Common myeloid progenitor, CD34-positive (primary cell): ENCODE measurements around the gene AGAP1.

Experiments used
- CTCF ChIA-PET: fragments of 350-600 bp; sonication (Branson Sonifier 250); formaldehyde crosslinking; loops from one replicate; lab custom pipeline; 2021; ENCODE audit warnings: antibody characterized with exemption; lab: Charles Lee
- POLR2A ChIA-PET: fragments of 350-600 bp; sonication (Branson Sonifier 250); formaldehyde crosslinking; loops from one replicate; lab custom pipeline; 2021; ENCODE audit warnings: antibody characterized with exemption; lab: Charles Lee
- DNase-seq, 3 donors: peaks; one replicate each; pipeline versions ENCODE4 v3.0.0 to v3.0.0-alpha.2; 2013
- H3K27ac ChIP-seq, 2 experiments: 1 replicate in 1 of 2; 2 replicates in 1 of 2; pipeline ENCODE4 v1.7.0; 2013; ENCODE audit warnings: inconsistent platforms in 2 of 2, low read length in 2 of 2, mild to moderate bottlenecking in 2 of 2, low read depth in 1 of 2, moderate library complexity in 1 of 2; ENCODE audit not compliant: severe bottlenecking in 2 of 2, insufficient read depth in 1 of 2, poor library complexity in 1 of 2
- H3K27me3 ChIP-seq, 5 experiments: replicated peaks in 2 of 5; 1 replicate in 3 of 5; 2 replicates in 2 of 5; pipeline versions ENCODE4 v1.6.1 to v1.7.0; 2013; ENCODE audit warnings: low read length in 4 of 5, mild to moderate bottlenecking in 2 of 5, moderate library complexity in 2 of 5, inconsistent platforms in 1 of 5; ENCODE audit not compliant: insufficient read depth in 5 of 5, control insufficient read depth in 4 of 5
- H3K36me3 ChIP-seq, 4 experiments: 1 replicate in 2 of 4; 2 replicates in 2 of 4; pipeline versions ENCODE4 v1.6.1 to v1.7.0; 2013; ENCODE audit warnings: low read length in 3 of 4, control low read depth in 1 of 4, mild to moderate bottlenecking in 1 of 4; ENCODE audit not compliant: control insufficient read depth in 4 of 4, insufficient read depth in 4 of 4
- H3K4me1 ChIP-seq, 4 experiments: 1 replicate in 3 of 4; 2 replicates in 1 of 4; pipeline versions ENCODE4 v1.6.1 to v1.7.1; 2013; ENCODE audit warnings: low read length in 3 of 4, mild to moderate bottlenecking in 3 of 4, control low read depth in 1 of 4, inconsistent platforms in 1 of 4, moderate library complexity in 1 of 4; ENCODE audit not compliant: control insufficient read depth in 4 of 4, insufficient read depth in 4 of 4; ENCODE audit errors: control extremely low read depth in 1 of 4
- H3K4me3 ChIP-seq, 7 experiments: 1 replicate in 4 of 7; 2 replicates in 3 of 7; pipeline versions ENCODE4 v1.5.1 to v1.7.0; 2013; ENCODE audit warnings: mild to moderate bottlenecking in 7 of 7, low read length in 6 of 7, moderate library complexity in 6 of 7, inconsistent platforms in 2 of 7, low read depth in 2 of 7, control low read depth in 1 of 7; ENCODE audit not compliant: insufficient read depth in 4 of 7, control insufficient read depth in 1 of 7; ENCODE audit errors: extremely low read depth in 1 of 7
- H3K9me3 ChIP-seq, 5 experiments: 1 replicate in 4 of 5; 2 replicates in 1 of 5; pipeline versions ENCODE4 v1.6.1 to v1.7.1; 2013; ENCODE audit warnings: low read length in 4 of 5, mild to moderate bottlenecking in 2 of 5, inconsistent platforms in 1 of 5, low read depth in 1 of 5, moderate library complexity in 1 of 5; ENCODE audit not compliant: control insufficient read depth in 4 of 5, insufficient read depth in 2 of 5; ENCODE audit errors: control extremely low read depth in 1 of 5
- WGBS: methylation state at CpG from one replicate; pipeline ENCODE4 v1.1.5; 2013; ENCODE audit not compliant: insufficient coverage; 5-methylcytosine and 5-hydroxymethylcytosine counted together

The AGAP1 gene

GRCh38 chr2:235928751-235929370, 435.0 kb downstream of the AGAP1 start:
- no peak for DNase-seq
- CTCF ChIA-PET = no interaction called here
- Histone ChIP-seq H3K27ac (no peak overlapping the region), H3K27me3 (peaks cover 0 to 3% (median 2%) of the 10 kb centered on the region in 5 experiments), H3K36me3 (no peaks in the 10 kb centered on the region), H3K4me1 (no peaks in the 10 kb centered on the region), H3K4me3 (no peak overlapping the region), H3K9me3 (no peaks in the 10 kb centered on the region)
- POLR2A ChIA-PET = no interaction called here
- 91% methylated on average over 15 of the region's 16 CpGs for WGBS

- Histone ChIP-seq H3K4me1 (no peaks in the 10 kb centered on the region), H3K27ac (no peak overlapping the region), H3K27me3 (peaks cover 0 to 3% (median 2%) of the 10 kb centered on the region in 5 experiments), H3K36me3 (no peaks in the 10 kb centered on the region), H3K4me3 (no peak overlapping the region), H3K9me3 (no peaks in the 10 kb centered on the region)
- WGBS = 92% methylated on average over 19 of the region's 19 CpGs
- POLR2A ChIA-PET = no interaction called here
- CTCF ChIA-PET = no interaction called here
- DNase-seq = no peak
Observed at GRCh38 chr2:235930701-235931100, 436.9 kb downstream of the AGAP1 start.

- Histone ChIP-seq H3K9me3 (peaks cover 0 to 5% (median 2%) of the 10 kb centered on the region in 5 experiments), H3K27ac (no peak overlapping the region), H3K36me3 (no peaks in the 10 kb centered on the region), H3K27me3 (peaks cover 0 to 3% (median 2%) of the 10 kb centered on the region in 5 experiments), H3K4me3 (no peak overlapping the region), H3K4me1 (no peaks in the 10 kb centered on the region)
- 95% methylated on average over 15 of the region's 15 CpGs for WGBS
- DNase-seq = no peak
- ChIA-PET CTCF (no interaction called here), POLR2A (no interaction called here)
Observed at GRCh38 chr2:235931676-235932075, 437.8 kb downstream of the AGAP1 start.

- no peaks in the 10 kb centered on the region for H3K4me1 ChIP-seq
- no peaks in the 10 kb centered on the region for H3K36me3 ChIP-seq
- CTCF ChIA-PET = no interaction called here
- POLR2A ChIA-PET = no interaction called here
- no peak overlapping the region for H3K27ac ChIP-seq
- WGBS = 94% methylated on average over 14 of the region's 15 CpGs
- H3K27me3 ChIP-seq = peaks cover 0 to 7% (median 0%) of the 10 kb centered on the region in 5 experiments
- H3K9me3 ChIP-seq = peaks cover 0 to 5% (median 2%) of the 10 kb centered on the region in 5 experiments
- DNase-seq = no peak
- H3K4me3 ChIP-seq = no peak overlapping the region
Observed at GRCh38 chr2:235934059-235934773, 440.4 kb downstream of the AGAP1 start.

GRCh38 chr2:235934774-235935484, 441.1 kb downstream of the AGAP1 start:
- H3K4me1 ChIP-seq = no peaks in the 10 kb centered on the region
- H3K4me3 ChIP-seq = no peak overlapping the region
- ChIA-PET POLR2A (no interaction called here), CTCF (no interaction called here)
- peaks cover 0 to 7% (median 0%) of the 10 kb centered on the region in 5 experiments for H3K27me3 ChIP-seq
- H3K9me3 ChIP-seq = peaks cover 0 to 5% (median 2%) of the 10 kb centered on the region in 5 experiments
- WGBS = 98% methylated on average over 15 of the region's 16 CpGs
- no peak overlapping the region for H3K27ac ChIP-seq
- no peaks in the 10 kb centered on the region for H3K36me3 ChIP-seq
- DNase-seq = no peak

- WGBS = 78% methylated on average over 13 of the region's 13 CpGs
- ChIA-PET POLR2A (no interaction called here), CTCF (no interaction called here)
Observed at GRCh38 chr2:235935773-235936172, 441.9 kb downstream of the AGAP1 start.

More at GRCh38 chr2:235935773-235936172, 441.9 kb downstream of the AGAP1 start:
- Histone ChIP-seq H3K4me1 (no peaks in the 10 kb centered on the region), H3K9me3 (peaks cover 0 to 5% (median 2%) of the 10 kb centered on the region in 5 experiments), H3K4me3 (no peak overlapping the region), H3K27ac (no peak overlapping the region), H3K27me3 (peaks cover 0 to 4% (median 0%) of the 10 kb centered on the region in 5 experiments), H3K36me3 (no peaks in the 10 kb centered on the region)
- no peak for DNase-seq
